GM12878 (cell line): Measurements from ENCODE around the gene ADK. TPM values are rescaled to one million over a fixed set of nuclear protein-coding genes. Genes with fewer than 3 reads are reported as not detected.

Experiments
- ATAC-seq: fragments of 200-7000 bp; cut with Tn5 transposase; 3 replicates; pipeline ENCODE4 v1.9.1; 2020; ENCODE audit warnings: mild to moderate bottlenecking, moderate library complexity
- BruUV-seq: library from RNA; stranded (reverse); fragments of 400-500 nt; replicated peaks from 2 replicates; lab custom pipeline; 2021; lab: Mats Ljungman, UMichigan
- CTCF ChIA-PET: fragments of 300-600 bp; sonication (Branson Sonifier 250); formaldehyde crosslinking; extraction: SDS; loops from one replicate; lab custom pipeline; 2021; ENCODE audit warnings: inconsistent platforms; lab: Yijun Ruan, JAX
- POLR2A ChIA-PET: fragments of 350-600 bp; formaldehyde crosslinking; extraction: SDS; loops from one replicate; lab custom pipeline; 2021; ENCODE audit warnings: inconsistent platforms; lab: Charles Lee
- RAD21 ChIA-PET: fragments of 300-600 bp; sonication (Branson Sonifier 250); formaldehyde crosslinking; loops from one replicate; lab custom pipeline; 2023; ENCODE audit warnings: antibody characterized with exemption; ENCODE audit not compliant: unreplicated experiment; lab: Charles Lee
- SMC1A ChIA-PET: fragments of 300-600 bp; sonication (Branson Sonifier 250); formaldehyde crosslinking; loops from one replicate; lab custom pipeline; 2023; ENCODE audit not compliant: unreplicated experiment, uncharacterized antibody; lab: Charles Lee
- DNase-seq: peaks from one replicate; pipeline ENCODE4 v3.0.0-alpha.2; 2011; ENCODE audit warnings: low read depth, low spot score
- FAIRE-seq: peaks from 3 replicates; lab custom pipeline; 2011; peaks lifted over from hg19 to GRCh38; lab: Jason Lieb, UNC
- H2AFZ ChIP-seq: 2 replicates; pipeline ENCODE4 v1.6.0; 2011; ENCODE audit warnings: low read depth, low read length, control low read depth; ENCODE audit not compliant: control insufficient read depth
- H3K27ac ChIP-seq: 2 replicates; pipeline ENCODE4 v1.5.1; 2011; ENCODE audit warnings: control low read depth; ENCODE audit not compliant: control insufficient read depth, insufficient read depth
- H3K27me3 ChIP-seq, 2 experiments: replicated peaks in 1 of 2; 2 replicates each; pipeline versions ENCODE4 v1.6.0 to v1.6.1; 2011; ENCODE audit warnings: low read length in 1 of 2; ENCODE audit not compliant: control insufficient read depth in 2 of 2, insufficient read depth in 2 of 2
- H3K36me3 ChIP-seq, 2 experiments: 2 replicates each; pipeline ENCODE4 v1.5.1; 2011; ENCODE audit warnings: low read length in 1 of 2; ENCODE audit not compliant: control insufficient read depth in 2 of 2, insufficient read depth in 2 of 2
- H3K4me1 ChIP-seq: 2 replicates; pipeline ENCODE4 v1.6.1; 2011; ENCODE audit warnings: mild to moderate bottlenecking, low read length, moderate library complexity, mixed read lengths; ENCODE audit not compliant: control insufficient read depth, insufficient read depth
- H3K4me2 ChIP-seq: 2 replicates; pipeline ENCODE4 v1.6.0; 2011; ENCODE audit warnings: control low read depth; ENCODE audit not compliant: control insufficient read depth, insufficient read depth
- H3K4me3 ChIP-seq: fragments of 200-600 bp; sonication (generic); 2 replicates; pipeline ENCODE4 v1.5.1; 2016
- H3K79me2 ChIP-seq: 2 replicates; pipeline ENCODE4 v1.6.0; 2011; ENCODE audit warnings: low read length; ENCODE audit not compliant: control insufficient read depth, insufficient read depth
- H3K9ac ChIP-seq: 2 replicates; pipeline ENCODE4 v1.8.0; 2011; ENCODE audit warnings: low read length, control low read depth, mixed read lengths; ENCODE audit not compliant: control insufficient read depth, insufficient read depth
- H3K9me3 ChIP-seq: replicated peaks from 3 replicates; pipeline ENCODE4 v1.5.1; 2011; ENCODE audit warnings: mild to moderate bottlenecking, low read length; ENCODE audit not compliant: control insufficient read depth, insufficient read depth
- H4K20me1 ChIP-seq: 2 replicates; pipeline ENCODE4 v1.6.0; 2011; ENCODE audit not compliant: control insufficient read depth, insufficient read depth
- MEF2B ChIP-seq: fragments of 450-650 bp; IDR thresholded peaks from 2 replicates; pipeline ENCODE4 v1.6.1; 2018; ENCODE audit warnings: mild to moderate bottlenecking, moderate library complexity; ENCODE audit not compliant: partially characterized antibody, poor library complexity, severe bottlenecking
- NBN ChIP-seq: fragments of 450-650 bp; IDR thresholded peaks from 2 replicates; pipeline ENCODE4 v1.6.1; 2016
- PKNOX1 ChIP-seq: fragments of 450-650 bp; IDR thresholded peaks from 2 replicates; pipeline ENCODE4 v1.6.1; 2016; ENCODE audit warnings: mild to moderate bottlenecking
- YY1 ChIP-seq: IDR thresholded peaks from 2 replicates; pipeline ENCODE4 v1.6.1; 2011; ENCODE audit warnings: low read depth, mild to moderate bottlenecking, low read length
- WGBS: methylation state at CpG from one replicate; pipeline ENCODE4 v1.1.6; 2016; ENCODE audit warnings: low lambda C conversion rate; ENCODE audit not compliant: insufficient replicate concordance, insufficient coverage; ENCODE audit errors: missing lambda C conversion rate; 5-methylcytosine and 5-hydroxymethylcytosine counted together
- in situ Hi-C: fragments of 300-500 bp; cut with MboI; formaldehyde crosslinking; loops from 9 replicates; pipeline ENCODE4 v1.14.3; 2018; ENCODE audit warnings: mixed read lengths
- intact Hi-C: fragments of 100-400 bp; cut with micrococcal nuclease; formaldehyde crosslinking; loops from one replicate; pipeline ENCODE4 v1.14.2; 2022; ENCODE audit not compliant: unreplicated experiment
- polyA plus RNA-seq, 11 experiments: library from polyadenylated mRNA; depleted of rRNA in 4 of 11; unstranded in 6 of 11; stranded (reverse) in 5 of 11; fragments of >200 nt; fragmentation: Nextera tagmentation in 4 of 11; fragmentation: Illumina TruSeq in 1 of 11; extraction: Ambion mirVana in 4 of 11; extraction: Trizol in 1 of 11; gene quantifications; 1 replicate in 1 of 11; 2 replicates in 10 of 11; pipeline versions ENCODE4 v1.2.1 to v1.2.3, GENCODE V29; 2011 to 2016; ENCODE audit warnings: inconsistent platforms in 2 of 11, missing spikeins in 2 of 11, low read depth in 1 of 11
- total RNA-seq, 4 experiments: library from RNA; depleted of rRNA in 3 of 4; stranded (reverse); fragments of >200 nt in 3 of 4; fragmentation: Illumina TruSeq in 1 of 4; extraction: Trizol in 1 of 4; gene quantifications; 2 replicates each; pipeline versions ENCODE4 v1.2.1 to v1.2.3, GENCODE V29; 2013 to 2021
- TF ChIP-seq, protein P1 (sequence below): fragments of 450-650 bp; IDR thresholded peaks from 2 replicates; pipeline ENCODE4 v1.6.1; 2017; ENCODE audit warnings: mild to moderate bottlenecking
- TF ChIP-seq, protein P2 (sequence below): fragments of 450-650 bp; formaldehyde crosslinking; IDR thresholded peaks from 2 replicates; pipeline ENCODE4 v1.5.0; 2022; ENCODE audit warnings: mild to moderate bottlenecking, missing genetic modification characterization

The ADK gene
- total and polyA plus RNA-seq, 10 of the 15 experiments (the other 5 are each of a cell fraction or from before 2014, with no cell fraction given), result 42.0 to 151 (median 81.6) TPM

GRCh38 chr10:74672430-74673165 is 521.6 kb downstream of the ADK start:
- FAIRE-seq, result no peak
- no peak for DNase-seq
- no peak for ATAC-seq
- Histone ChIP-seq H3K9ac (no peak overlapping the region), H3K4me1 (peaks cover 28% of the 10 kb centered on the region), H3K9me3 (peaks cover 11% of the 10 kb centered on the region), H3K27me3 (no peaks in the 10 kb centered on the region), H3K79me2 (no peaks in the 10 kb centered on the region), H3K4me3 (no peak overlapping the region), H3K4me2 (no peak overlapping the region), H3K36me3 (peaks cover 0 to 7% of the 10 kb centered on the region in 2 experiments; a peak in 2 of 4 replicates), H4K20me1 (no peaks in the 10 kb centered on the region), H3K27ac (no peak overlapping the region), H2AFZ (no peak overlapping the region)
- BruUV-seq, result TSS peak; percentile 23
- ChIA-PET CTCF (interaction anchor here (1.4 kb wide), 1 partner anchor 10 kb away, joined by 5 read pairs; no protein-coding TSS in a partner anchor), RAD21 (interaction anchor here (1.5 kb wide), 2 partner anchors 10 to 84 kb away, joined by 3 to 4 read pairs; no protein-coding TSS in a partner anchor), SMC1A (interaction anchor here (0.6 to 3.8 kb wide), 6 partner anchors 10 to 1427 kb away, joined by 3 to 11 read pairs (median 3); no protein-coding TSS in a partner anchor), POLR2A (interaction anchor here (0.6 kb wide), 1 partner anchor 78 kb away, joined by 3 read pairs; no protein-coding TSS in a partner anchor)
- in situ Hi-C loops (no loop called here), intact Hi-C loops (loop anchor here (5.0 to 10.0 kb wide), 2 partner anchors 342 to 405 kb away; no protein-coding TSS in a partner anchor)
- TF ChIP-seq, protein P1, sequence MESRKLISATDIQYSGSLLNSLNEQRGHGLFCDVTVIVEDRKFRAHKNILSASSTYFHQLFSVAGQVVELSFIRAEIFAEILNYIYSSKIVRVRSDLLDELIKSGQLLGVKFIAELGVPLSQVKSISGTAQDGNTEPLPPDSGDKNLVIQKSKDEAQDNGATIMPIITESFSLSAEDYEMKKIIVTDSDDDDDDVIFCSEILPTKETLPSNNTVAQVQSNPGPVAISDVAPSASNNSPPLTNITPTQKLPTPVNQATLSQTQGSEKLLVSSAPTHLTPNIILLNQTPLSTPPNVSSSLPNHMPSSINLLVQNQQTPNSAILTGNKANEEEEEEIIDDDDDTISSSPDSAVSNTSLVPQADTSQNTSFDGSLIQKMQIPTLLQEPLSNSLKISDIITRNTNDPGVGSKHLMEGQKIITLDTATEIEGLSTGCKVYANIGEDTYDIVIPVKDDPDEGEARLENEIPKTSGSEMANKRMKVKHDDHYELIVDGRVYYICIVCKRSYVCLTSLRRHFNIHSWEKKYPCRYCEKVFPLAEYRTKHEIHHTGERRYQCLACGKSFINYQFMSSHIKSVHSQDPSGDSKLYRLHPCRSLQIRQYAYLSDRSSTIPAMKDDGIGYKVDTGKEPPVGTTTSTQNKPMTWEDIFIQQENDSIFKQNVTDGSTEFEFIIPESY, result no peak
- TF ChIP-seq YY1, result no peak

DNA sequence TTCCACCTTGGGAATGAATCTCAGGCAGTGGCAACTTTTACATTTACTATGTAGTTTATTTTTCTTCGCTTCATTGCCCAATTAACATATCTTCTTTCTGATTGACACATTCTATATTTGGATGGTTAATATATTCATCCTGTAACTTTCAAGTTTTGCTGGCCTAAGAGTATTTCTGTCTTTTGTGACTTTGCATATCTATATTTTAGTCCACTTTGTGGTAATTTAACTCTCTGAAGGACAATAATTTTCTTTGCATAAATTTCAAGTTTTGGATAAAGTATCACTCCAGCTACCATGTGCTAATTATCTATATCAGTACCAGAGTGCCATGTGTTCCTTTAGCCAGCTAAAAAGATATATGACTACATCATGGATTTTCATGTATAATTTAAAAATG is 523.9 kb downstream of the ADK start:
- no peaks in the 10 kb centered on the region for H3K27me3 ChIP-seq
- RAD21 ChIA-PET, result no interaction called here
- no TSS peak for BruUV-seq
- no peaks in the 10 kb centered on the region for H3K79me2 ChIP-seq
- peak overlapping the region; percentile 70; the same call in 1 of the 2 replicates for H3K27ac ChIP-seq
- ATAC-seq, result no peak
- peak overlapping the region; percentile 53 for H3K4me2 ChIP-seq
- H4K20me1 ChIP-seq, result no peaks in the 10 kb centered on the region
- H3K4me3 ChIP-seq, result no peak overlapping the region
- SMC1A ChIA-PET, result interaction anchor here (0.7 to 3.8 kb wide), 2 partner anchors 9 to 15 kb away, joined by 3 to 11 read pairs; no protein-coding TSS in a partner anchor
- intact Hi-C loops (loop anchor here (5.0 to 10.0 kb wide), 5 partner anchors 62 to 408 kb away; partner anchors contain the start of gene KAT6B), in situ Hi-C loops (no loop called here)
- H3K4me1 ChIP-seq, result peaks cover 41% of the 10 kb centered on the region
- no peak overlapping the region for H3K9ac ChIP-seq
- CTCF ChIA-PET, result no interaction called here
- FAIRE-seq, result no peak
- no peak overlapping the region for H2AFZ ChIP-seq
- POLR2A ChIA-PET, result no interaction called here
- peaks cover 0 to 7% of the 10 kb centered on the region in 2 experiments; a peak in 2 of 4 replicates for H3K36me3 ChIP-seq
- DNase-seq, result no peak
- peaks cover 11% of the 10 kb centered on the region for H3K9me3 ChIP-seq
- 31% methylated on average over 1 of the region's 1 CpG for WGBS
- TF ChIP-seq MEF2B (peak; percentile 75), PKNOX1 (peak; percentile 92), NBN (no peak)
- TF ChIP-seq, protein P2, sequence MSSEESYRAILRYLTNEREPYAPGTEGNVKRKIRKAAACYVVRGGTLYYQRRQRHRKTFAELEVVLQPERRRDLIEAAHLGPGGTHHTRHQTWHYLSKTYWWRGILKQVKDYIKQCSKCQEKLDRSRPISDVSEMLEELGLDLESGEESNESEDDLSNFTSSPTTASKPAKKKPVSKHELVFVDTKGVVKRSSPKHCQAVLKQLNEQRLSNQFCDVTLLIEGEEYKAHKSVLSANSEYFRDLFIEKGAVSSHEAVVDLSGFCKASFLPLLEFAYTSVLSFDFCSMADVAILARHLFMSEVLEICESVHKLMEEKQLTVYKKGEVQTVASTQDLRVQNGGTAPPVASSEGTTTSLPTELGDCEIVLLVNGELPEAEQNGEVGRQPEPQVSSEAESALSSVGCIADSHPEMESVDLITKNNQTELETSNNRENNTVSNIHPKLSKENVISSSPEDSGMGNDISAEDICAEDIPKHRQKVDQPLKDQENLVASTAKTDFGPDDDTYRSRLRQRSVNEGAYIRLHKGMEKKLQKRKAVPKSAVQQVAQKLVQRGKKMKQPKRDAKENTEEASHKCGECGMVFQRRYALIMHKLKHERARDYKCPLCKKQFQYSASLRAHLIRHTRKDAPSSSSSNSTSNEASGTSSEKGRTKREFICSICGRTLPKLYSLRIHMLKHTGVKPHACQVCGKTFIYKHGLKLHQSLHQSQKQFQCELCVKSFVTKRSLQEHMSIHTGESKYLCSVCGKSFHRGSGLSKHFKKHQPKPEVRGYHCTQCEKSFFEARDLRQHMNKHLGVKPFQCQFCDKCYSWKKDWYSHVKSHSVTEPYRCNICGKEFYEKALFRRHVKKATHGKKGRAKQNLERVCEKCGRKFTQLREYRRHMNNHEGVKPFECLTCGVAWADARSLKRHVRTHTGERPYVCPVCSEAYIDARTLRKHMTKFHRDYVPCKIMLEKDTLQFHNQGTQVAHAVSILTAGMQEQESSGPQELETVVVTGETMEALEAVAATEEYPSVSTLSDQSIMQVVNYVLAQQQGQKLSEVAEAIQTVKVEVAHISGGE (CRISPR knock-in tag), result no peak
